HG03571 (cell line): ENCODE results near the gene NUDT19.
"Not testable (repeated sequence)": the region's sequence is repeated elsewhere in the genome, so short reads cannot be mapped to it uniquely, and the experiment has no call there.

Experiments
- ATAC-seq: cut with Tn5 transposase; IDR thresholded peaks from one replicate; pipeline ENCODE4 v1.9.1; 2021; ENCODE audit not compliant: unreplicated experiment

NUDT19 gene

DNA sequence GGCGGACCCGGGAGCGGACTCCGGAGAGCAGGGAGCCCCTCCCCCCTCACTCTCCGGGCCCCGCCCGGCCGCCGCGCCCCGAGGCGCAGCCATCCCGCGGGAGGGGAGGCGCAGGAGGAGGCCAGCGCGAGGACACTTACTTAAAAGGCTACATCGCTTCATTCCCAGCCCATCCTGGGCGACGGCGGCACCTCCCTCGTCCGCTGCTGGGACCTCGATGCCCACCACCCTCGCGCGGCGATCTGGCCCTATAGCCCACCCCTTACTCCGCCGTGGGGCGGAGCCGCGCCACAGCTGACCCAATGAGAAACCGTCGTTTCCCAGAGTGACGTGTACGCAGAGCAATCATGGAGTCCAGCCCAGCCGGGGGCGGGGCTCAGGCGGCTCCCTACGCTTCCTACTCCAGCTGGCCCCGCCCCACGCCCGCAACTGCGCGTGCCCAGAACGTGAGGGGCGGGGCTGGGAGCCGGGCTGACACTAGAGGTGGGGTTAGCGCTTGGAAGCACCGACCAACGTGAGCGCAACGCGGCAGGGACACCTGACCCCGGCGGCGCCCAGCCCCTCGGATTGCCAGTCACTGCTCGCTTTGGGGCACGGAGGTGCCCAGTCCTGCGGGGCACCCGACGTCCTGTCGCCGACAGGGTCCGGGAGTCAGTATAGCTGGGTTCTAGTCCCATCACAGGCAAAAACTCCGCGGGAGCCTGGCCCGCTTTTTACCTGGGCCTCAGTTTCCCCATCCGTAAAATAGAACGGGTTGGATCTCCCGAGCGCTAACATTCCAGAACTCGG is 16.5 kb upstream of the NUDT19 start, which contains the start of gene ANKRD27:
ANKRD27 (minus strand) TSS at position 250 of the 789 bp plus-strand sequence. CDS start 16,165 bp downstream, outside the sequence.
- peak; percentile 96 for ATAC-seq

DNA sequence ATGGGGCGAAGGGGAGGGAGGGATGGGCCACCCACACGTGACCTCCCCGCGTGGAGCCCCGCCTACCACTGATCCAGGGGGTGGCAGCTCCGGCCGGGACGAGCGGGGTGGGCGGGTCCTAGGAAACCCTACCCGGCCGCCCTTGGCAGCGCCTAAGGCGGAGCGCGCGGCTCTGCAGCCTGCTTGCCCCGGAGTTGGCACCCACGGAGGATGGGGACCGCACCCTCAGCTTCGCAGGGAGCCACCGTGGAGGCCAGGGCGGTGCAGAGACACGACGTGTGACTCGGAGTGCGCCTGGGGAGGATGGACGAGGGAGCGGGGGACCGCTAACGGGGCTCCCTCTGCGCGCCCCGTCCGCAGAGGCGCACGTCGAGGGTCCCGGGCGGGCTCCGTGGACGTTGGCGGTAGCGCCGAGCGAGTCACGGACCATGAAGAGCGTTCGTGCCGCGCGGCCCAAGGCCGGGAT is 15.9 kb upstream of the NUDT19 start, which contains the start of gene RGS9BP:
RGS9BP (plus strand) TSS at position 129 of the 466 bp plus-strand sequence. CDS start 416 bp downstream, outside the sequence.
- no peak for ATAC-seq

DNA sequence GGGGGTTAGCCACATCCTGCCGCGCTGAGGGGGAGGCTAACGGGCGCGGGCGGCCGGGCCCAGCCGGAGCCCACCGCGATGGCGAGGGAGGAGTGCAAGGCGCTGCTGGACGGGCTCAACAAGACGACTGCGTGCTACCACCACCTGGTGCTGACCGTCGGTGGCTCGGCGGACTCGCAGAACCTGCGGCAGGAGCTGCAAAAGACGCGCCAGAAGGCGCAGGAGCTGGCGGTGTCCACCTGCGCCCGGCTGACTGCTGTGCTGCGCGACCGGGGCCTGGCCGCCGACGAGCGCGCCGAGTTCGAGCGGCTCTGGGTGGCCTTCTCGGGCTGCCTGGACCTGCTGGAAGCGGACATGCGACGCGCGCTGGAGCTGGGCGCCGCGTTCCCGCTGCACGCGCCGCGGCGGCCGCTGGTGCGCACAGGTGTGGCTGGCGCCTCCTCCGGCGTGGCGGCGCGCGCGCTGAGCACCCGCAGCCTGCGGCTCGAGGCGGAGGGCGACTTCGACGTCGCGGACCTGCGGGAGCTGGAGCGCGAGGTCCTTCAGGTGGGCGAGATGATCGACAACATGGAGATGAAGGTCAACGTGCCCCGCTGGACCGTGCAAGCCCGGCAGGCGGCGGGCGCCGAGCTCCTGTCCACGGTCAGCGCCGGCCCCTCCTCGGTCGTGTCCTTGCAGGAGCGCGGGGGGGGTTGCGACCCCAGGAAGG is 15.3 kb upstream of the NUDT19 start:
- ATAC-seq, result no peak

DNA sequence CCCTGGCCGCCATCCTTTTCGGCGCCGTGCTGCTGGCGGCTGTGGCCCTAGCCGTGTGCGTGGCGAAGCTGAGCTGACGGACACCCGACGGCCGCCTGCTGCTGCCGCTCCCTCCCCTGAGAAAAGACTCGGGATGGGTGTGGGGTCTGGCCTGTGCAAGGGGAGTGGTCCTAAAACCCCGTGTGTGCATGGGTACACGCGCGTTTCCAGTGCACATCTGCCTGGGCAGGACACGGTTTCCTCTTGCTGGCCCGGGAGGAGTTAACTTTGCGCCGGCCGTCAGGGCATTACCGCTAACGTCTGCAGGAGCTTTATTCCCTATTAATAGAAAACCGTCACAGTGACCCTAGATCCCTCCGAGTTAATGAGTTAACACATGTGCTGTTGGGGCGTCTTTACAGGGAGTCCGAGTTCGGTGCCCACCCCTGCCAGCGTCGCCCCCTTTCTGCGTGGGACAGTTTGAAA is 14.7 kb upstream of the NUDT19 start:
- no peak for ATAC-seq

DNA sequence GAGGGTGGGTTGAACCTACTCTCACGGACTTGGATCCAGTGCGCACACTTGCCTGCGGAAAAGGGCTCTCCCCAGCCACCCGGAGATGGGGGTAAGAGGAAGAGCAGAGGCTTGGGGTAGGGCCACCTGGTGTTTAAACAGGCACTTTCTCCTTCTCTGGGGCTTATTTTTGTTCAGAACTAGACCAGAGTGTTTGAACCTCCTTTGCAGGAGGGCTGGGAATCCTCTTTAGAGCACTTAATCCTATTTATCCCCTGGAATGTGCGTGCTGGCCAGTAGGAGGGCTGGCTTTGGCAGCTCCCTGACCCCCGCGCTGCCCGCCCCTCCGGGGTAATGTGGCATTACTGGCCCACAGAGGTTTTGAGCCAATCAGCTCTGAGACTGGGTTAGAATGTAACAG is 14.0 kb upstream of the NUDT19 start:
- ATAC-seq, result no peak

DNA sequence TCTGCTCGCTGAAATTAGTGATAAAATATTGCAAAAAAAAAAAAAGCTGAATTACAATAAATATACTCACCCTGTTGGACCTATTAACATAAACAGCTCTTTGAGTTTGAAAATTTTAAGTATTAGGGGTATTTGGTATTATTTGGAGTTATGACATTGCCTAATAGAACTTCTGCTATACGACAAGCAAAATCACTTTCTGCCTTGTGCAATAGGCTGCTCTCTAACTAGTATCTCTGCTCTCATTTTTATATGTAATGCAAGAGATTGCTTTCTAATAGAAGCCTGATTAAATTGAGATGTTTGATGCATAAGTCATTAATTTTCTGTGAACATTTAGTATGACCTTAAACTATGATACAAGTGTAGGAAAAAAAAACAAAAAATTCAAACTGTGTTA is 10.6 kb upstream of the NUDT19 start:
- ATAC-seq, result no peak

DNA sequence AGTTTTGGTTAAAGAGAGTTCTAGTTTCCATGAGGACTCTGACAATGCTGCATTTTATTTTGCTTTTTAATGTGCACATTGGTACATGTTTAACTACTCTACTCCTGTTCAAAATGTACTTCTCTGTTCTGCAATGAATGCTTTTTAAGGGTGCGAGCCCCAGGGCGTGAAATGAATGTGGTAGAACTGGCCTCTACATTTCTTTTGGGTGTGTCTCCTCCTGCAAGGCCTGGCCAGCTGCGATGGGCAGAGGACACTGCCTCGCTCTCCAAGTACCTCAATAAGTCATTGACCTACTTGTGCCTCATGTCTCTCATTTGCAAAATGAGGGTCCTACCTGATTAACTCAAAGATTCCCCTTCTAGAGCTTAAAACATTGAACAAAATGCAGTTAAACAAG is 9.3 kb upstream of the NUDT19 start:
- ATAC-seq, result no peak

DNA sequence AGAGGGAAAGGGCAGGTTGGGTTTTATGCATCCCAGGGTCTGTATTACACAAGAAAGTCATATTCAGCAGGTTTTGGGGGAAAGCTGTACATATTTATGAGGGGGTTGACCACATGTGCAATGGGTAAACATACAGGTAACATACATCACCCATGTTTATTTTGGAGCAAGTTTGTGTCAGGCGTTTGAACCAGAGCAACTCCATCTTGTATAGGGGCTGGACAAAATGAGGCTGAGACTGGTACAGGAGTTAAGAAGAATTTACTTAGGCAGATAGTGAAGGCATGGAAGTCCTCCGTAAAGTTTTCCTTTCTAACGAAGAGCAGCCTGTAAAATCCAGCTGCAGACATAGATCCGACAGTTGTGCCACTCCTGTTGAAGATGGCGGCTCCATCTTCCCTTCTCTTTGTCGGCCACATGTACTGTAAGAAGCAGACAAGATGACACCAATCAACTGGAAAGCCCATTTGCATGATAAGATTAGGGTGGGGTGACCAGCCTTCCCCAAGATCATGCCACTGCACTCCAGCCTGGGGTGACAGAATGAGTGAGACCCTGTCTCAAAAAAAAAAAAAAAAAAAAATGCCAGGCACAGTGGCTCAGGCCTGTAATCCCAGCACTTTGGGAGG is 4.7 kb upstream of the NUDT19 start:
- ATAC-seq, result no peak

DNA sequence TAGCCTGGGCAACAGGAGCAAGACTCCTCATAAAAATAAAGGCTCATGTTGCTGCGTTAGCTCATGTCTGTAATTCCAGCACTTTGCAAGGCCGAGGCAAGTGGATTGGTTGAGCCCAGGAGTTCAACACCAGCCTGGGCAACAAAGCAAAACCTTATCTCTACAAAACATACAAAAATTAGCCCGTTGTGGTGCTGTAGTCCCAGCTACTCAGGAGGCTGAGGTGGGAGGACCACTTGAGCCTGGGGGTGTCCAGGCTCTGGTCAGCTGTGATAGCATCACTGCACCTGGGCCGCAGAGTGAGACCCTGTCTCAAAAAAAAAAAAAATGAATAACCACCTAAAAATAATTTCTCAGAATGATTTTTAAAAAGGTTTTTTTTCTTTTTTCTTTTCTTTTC is 3.9 kb upstream of the NUDT19 start:
- ATAC-seq, result no peak

DNA sequence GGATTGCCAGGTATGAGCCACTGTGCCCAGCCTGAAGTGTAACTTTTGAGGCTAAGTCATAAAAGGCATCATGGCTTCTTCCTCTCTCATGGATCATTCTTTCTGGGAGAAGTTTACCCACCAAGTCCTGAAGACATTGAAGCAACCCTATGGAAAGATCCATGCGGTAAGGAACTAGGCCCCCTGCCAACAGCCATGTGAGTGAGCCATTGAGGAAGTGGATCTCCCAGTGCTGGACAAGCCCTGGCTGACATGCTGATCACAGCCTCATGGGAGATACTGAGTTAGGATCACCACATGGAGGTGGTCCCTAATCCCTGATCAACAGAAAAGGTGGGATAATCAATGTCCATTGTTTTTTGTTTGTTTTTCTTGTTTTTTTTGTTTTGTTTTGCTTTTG is 3.3 kb upstream of the NUDT19 start:
- no peak for ATAC-seq

DNA sequence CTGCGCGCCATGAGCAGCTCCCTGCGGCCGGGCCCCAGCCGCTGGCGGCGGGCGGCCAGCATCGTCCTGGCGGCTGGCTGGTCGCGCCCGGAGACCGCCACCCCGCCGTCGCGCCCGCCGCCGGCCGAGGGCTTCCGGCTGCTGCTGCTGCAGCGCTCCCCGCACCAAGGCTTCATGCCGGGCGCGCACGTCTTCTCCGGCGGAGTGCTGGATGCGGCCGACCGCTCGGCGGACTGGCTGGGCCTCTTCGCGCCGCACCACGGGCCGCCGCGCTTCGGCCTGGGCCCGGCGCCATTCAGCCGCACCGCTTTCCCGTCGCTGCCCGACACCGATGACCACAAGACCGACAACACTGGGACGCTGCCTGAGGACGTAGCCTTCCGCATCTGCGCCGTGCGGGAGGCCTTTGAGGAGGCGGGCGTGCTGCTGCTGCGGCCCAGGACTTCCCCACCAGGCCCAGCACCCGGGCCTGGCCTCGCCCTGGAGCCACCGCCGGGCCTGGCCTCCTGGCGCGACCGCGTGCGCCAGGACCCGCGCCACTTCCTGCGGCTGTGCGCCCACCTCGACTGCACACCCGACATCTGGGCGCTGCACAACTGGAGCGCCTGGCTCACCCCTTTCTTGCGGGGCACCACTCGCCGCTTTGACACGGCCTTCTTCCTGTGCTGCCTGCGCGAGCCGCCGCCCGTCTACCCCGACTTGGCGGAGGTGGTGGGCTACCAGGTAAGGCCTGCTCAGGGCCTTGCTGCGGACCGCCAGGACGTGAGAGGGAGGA is 518 bp downstream of the NUDT19 start:
- ATAC-seq, result peak; percentile 66

DNA sequence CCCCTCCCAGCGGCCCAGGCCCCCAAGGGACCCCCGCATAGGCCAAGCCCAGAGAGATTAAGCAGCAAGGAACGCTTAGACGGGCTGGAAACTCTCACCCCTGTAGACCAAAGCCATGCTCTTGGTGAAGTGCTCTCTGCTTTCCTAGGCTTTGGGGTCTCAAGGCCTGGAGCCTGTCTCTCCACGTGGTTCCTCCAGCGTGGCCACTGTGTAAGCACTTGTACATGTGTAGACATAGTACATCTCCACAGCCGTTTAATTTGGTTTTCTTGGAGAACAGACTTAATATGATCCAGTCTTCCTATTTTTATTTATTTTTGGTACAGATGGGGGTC is 1.1 kb downstream of the NUDT19 start:
- no peak for ATAC-seq

DNA sequence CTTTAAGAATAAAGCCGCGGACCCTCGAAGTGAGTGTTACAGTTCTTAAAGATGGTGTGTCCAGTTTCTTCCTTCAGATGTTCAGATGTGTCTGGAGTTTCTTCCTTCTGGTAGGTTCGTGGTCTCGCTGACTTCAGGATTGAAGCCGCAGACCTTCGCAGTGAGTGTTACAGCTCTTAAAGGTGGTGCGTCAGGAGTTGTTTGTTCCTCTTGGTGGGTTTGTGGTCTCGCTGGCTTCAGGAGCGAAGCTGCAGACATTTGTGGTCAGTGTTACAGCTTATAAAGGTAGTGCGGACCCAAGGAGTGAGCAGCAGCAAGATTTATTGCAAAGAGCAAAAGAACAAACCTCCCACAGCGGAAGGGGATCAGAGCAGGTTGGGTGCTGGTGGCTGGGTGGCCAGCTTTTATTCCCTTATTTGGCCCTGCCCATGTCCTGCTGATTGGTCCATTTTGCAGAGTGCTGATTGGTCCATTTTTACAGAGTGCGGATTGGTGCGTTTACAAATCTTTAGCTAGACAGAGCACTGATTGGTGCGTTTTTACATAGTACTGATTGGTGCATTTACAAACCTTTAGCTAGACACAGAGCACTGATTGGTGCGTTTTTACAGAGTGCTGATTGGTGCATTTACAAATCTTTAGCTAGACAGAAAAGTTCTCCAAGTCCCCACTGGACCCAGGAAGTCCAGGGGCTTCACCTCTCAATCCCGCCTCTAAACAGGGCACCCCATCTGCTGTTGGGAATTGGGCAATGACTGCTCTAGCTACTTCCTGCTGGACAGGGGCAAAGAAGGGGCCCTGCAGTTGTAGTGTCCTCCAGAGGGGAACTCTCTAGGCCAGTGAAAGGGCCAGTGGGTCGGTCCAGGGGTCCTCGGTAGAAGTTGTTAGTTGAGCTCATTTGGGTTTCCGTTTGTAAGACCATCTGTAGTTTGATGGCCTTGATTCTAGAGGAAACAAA is 1.8 kb downstream of the NUDT19 start:
- ATAC-seq, result not testable (repeated sequence)

DNA sequence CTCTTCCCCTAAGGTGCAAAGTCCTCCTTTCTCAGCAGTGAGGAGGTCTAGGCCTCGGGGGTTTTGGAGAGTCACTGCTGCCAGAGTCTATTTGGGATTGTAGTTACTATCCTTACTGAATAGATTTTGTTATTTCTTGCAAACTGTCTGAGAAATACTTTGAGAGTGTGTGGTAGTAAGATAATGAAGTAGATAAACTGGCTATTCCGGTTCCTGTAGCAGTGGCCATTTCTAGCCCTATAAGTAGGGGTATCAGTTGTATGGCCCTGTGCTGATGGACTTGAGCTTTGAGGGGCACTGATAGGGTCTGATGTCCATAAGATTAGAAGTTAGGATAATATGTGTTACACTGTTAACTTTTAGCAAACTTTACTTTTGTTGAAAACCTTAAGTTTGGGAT is 2.7 kb downstream of the NUDT19 start:
- ATAC-seq, result not testable (repeated sequence)

DNA sequence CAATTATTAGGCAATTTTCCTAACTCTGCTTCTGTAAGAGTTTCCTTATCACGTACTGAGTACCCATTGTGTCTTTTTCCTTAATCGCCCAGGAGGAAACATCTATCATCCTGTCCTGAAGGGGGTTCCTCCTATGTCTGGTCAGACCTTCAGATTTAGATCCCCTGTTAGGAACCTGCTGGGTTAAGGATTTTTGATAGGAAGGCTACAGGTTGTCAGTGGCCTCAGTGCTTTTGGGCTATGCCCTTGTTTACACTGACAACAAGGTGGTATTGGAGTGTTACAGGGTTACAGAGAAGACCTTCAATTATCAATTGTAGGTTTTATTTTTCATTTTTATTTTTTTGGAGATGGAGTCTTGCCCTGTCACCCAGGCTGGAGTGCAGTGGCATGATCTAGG is 3.2 kb downstream of the NUDT19 start:
- not testable (repeated sequence) for ATAC-seq

DNA sequence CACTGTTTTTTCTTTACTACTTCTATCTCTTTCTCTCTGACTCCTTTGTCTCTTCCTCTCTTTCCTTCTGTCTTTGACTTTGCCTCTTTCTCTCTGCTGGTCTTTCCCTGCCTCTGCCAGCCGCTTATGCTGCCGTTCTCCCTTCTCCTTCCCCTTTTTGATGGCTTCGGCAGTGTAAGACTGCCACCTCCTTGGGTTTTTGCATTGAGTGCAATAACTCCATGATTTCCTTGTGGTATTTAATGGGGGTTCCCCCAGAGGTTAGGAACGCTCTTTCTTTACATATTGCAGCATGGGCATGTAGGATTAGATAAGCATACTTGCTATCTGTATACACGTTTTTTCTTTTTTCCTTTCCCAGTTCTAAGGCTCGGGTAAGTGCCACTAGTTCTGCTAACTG is 3.9 kb downstream of the NUDT19 start:
- not testable (repeated sequence) for ATAC-seq

DNA sequence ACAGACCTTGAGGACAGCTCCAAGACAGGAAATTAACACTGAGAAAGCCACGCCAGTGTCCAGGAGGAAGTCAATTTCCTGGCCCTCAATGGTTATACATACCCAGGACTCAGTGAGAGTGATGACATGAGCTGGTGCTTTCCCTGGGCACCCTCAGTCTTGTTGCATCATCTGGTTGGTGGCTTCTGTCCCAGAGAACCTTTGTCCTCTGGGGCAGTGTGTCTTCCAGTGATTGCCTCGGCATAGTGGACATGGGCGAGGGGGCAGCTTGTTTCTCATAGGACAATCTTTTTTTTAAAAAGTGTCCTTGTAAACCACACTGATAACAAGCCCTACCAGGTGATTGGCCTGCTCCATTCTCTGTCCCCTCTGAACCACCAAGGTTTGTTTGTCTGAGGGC is 5.2 kb downstream of the NUDT19 start:
- ATAC-seq, result not testable (repeated sequence)

DNA sequence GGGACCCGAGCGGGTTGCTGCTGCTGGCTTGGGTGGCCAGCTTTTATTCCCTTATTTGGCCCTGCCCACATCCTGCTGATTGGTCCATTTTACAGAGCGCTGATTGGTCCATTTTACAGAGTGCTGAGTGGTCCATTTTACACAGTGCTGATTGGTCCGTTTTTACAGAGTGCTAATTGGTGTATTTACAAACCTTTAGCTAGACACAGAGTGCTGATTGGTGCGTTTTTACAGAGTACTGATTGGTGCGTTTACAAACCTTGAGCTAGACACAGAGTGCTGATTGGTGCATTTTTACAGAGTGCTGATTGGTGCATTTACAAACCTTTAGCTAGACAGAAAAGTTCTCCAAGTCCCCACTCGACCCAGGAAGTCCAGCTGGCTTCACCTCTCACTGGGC is 8.5 kb downstream of the NUDT19 start:
- ATAC-seq, result not testable (repeated sequence)

DNA sequence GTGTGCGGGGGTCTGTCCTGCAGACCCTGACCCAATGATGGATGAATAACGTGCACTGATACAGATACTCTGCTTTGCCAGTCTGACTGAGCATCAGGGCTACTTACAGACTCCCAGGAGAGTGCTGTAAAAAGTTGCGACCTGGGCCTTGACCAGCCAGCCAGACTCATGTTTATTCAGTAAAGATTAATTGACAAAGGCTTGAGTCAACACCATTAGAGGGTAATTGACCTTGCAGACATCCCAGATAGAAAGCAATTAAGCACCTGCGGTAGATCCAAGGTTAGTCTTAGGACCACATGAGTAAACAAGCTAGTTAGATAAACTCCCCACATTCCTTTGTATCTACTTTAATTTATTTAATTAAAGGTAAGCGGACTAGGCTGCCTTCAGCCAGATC is 10.4 kb downstream of the NUDT19 start:
- ATAC-seq, result no peak

DNA sequence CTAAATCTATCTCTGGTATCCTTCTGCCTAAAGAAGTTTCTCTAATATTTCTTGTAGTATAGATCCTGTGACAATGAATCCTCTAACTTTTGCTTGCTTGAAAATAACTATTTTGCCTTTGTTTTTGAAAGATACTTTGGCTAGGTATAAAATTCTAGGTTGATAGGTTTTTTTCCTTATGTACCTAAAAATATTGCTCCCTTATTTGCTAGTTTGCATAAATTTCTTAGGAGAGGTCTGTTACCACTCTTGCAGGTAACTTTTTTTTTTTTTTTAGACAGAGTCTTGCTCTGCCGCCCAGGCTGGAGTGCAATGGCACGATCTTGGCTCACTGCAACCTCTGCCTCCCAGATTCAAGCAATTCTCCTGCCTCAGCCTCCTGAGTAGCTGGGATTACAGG is 12.4 kb downstream of the NUDT19 start:
- ATAC-seq, result not testable (repeated sequence)
